Panc1 (cell line): Measurements from ENCODE around the gene SVBP.
A peak's percentile ranks its signal among the peaks of the same experiment; 100 is the strongest.

Experiments used
- TF ChIP-seq, protein P1 (sequence below): fragments of 450-650 bp; IDR thresholded peaks from 2 replicates; pipeline ENCODE4 v1.5.1; 2017; ENCODE audit warnings: mild to moderate bottlenecking
- TF ChIP-seq, protein P2 (sequence below), 2 experiments: IDR thresholded peaks; 2 replicates each; pipeline ENCODE4 v1.6.1; 2011 to 2012; ENCODE audit warnings: low read depth in 2 of 2, control low read depth in 1 of 2, low read length in 1 of 2, mild to moderate bottlenecking in 1 of 2, moderate library complexity in 1 of 2; ENCODE audit not compliant: insufficient read depth in 1 of 2

DNA sequence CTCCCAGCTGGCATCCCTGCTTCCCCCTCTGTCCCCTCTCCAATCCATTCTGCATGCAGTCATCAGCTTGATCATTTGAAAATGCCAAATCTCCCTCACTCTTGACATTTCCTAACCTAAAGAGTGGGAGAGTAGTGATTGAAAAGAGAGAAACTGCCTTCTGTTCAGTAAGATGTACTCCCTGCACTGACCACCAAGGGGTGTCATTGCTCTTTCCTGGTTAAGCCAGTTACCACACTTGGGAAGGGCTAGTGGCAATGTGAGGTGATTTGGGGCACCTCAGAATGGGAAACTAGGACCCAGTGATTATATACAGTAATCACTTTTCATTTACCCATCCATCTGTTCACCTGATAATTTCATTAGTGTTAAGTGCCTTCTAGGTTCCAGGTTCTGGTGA lies 39.3 kb downstream of the SVBP start:
- TF ChIP-seq, protein P1, sequence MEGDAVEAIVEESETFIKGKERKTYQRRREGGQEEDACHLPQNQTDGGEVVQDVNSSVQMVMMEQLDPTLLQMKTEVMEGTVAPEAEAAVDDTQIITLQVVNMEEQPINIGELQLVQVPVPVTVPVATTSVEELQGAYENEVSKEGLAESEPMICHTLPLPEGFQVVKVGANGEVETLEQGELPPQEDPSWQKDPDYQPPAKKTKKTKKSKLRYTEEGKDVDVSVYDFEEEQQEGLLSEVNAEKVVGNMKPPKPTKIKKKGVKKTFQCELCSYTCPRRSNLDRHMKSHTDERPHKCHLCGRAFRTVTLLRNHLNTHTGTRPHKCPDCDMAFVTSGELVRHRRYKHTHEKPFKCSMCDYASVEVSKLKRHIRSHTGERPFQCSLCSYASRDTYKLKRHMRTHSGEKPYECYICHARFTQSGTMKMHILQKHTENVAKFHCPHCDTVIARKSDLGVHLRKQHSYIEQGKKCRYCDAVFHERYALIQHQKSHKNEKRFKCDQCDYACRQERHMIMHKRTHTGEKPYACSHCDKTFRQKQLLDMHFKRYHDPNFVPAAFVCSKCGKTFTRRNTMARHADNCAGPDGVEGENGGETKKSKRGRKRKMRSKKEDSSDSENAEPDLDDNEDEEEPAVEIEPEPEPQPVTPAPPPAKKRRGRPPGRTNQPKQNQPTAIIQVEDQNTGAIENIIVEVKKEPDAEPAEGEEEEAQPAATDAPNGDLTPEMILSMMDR, result peak; percentile 77
- TF ChIP-seq, protein P2, sequence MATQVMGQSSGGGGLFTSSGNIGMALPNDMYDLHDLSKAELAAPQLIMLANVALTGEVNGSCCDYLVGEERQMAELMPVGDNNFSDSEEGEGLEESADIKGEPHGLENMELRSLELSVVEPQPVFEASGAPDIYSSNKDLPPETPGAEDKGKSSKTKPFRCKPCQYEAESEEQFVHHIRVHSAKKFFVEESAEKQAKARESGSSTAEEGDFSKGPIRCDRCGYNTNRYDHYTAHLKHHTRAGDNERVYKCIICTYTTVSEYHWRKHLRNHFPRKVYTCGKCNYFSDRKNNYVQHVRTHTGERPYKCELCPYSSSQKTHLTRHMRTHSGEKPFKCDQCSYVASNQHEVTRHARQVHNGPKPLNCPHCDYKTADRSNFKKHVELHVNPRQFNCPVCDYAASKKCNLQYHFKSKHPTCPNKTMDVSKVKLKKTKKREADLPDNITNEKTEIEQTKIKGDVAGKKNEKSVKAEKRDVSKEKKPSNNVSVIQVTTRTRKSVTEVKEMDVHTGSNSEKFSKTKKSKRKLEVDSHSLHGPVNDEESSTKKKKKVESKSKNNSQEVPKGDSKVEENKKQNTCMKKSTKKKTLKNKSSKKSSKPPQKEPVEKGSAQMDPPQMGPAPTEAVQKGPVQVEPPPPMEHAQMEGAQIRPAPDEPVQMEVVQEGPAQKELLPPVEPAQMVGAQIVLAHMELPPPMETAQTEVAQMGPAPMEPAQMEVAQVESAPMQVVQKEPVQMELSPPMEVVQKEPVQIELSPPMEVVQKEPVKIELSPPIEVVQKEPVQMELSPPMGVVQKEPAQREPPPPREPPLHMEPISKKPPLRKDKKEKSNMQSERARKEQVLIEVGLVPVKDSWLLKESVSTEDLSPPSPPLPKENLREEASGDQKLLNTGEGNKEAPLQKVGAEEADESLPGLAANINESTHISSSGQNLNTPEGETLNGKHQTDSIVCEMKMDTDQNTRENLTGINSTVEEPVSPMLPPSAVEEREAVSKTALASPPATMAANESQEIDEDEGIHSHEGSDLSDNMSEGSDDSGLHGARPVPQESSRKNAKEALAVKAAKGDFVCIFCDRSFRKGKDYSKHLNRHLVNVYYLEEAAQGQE (IDR thresholded peaks at IDR 0.05; ENCODE audit: insufficient read depth in 1 of 2, low read depth in 2 of 2, low read length in 1 of 2), result no peak
